Breast epithelium (tissue), 4 donors: ENCODE results near the gene SCARB1. TPM values are rescaled to one million over a fixed set of nuclear protein-coding genes. Genes with fewer than 3 reads are reported as not detected.

Source experiments
- DNase-seq, 2 donors: peaks; one replicate each; pipeline ENCODE4 v3.0.0-alpha.2; 2019; ENCODE audit warnings: low spot score in 2 of 2
- H3K27ac ChIP-seq, 2 donors: fragments of 200-600 bp; sonication (generic) in 1 of 2; one replicate each; pipeline ENCODE4 v1.5.1; 2016 to 2019; ENCODE audit warnings: mild to moderate bottlenecking in 1 of 2
- H3K27me3 ChIP-seq, 2 donors: fragments of 200-600 bp; sonication (generic) in 1 of 2; one replicate each; pipeline versions ENCODE4 v1.5.1 to v1.6.0; 2017 to 2019; ENCODE audit warnings: control low read depth in 1 of 2, mild to moderate bottlenecking in 1 of 2
- H3K36me3 ChIP-seq: fragments of 200-600 bp; one replicate; pipeline ENCODE4 v1.5.1; 2019
- H3K4me1 ChIP-seq, 2 donors: fragments of 200-600 bp; sonication (generic); one replicate each; pipeline ENCODE4 v1.5.1; 2016 to 2019; ENCODE audit warnings: control low read depth in 1 of 2
- H3K4me3 ChIP-seq, 3 donors: fragments of 200-600 bp; sonication (generic); 1 replicate in 2 of 3; 2 replicates in 1 of 3; pipeline ENCODE4 v1.5.1; 2016 to 2019; ENCODE audit warnings: mild to moderate bottlenecking in 3 of 3, moderate library complexity in 2 of 3
- H3K9me3 ChIP-seq, 2 donors: fragments of 200-600 bp; sonication (generic) in 1 of 2; one replicate each; pipeline ENCODE4 v1.5.1; 2016 to 2019; ENCODE audit warnings: control low read depth in 1 of 2
- CTCF ChIP-seq, 3 donors: fragments of 450-650 bp; IDR thresholded peaks; one replicate each; pipeline ENCODE4 v1.5.1; 2016 to 2017; ENCODE audit warnings: antibody characterized with exemption in 3 of 3, mild to moderate bottlenecking in 3 of 3, moderate library complexity in 3 of 3
- POLR2A ChIP-seq: fragments of 450-650 bp; IDR thresholded peaks from one replicate; pipeline ENCODE4 v1.6.1; 2016; ENCODE audit warnings: antibody characterized with exemption, mild to moderate bottlenecking, moderate library complexity
- POLR2AphosphoS5 ChIP-seq, 3 donors: sonication (generic); formaldehyde crosslinking; IDR thresholded peaks; one replicate each; pipeline ENCODE4 v1.6.1; 2017; ENCODE audit warnings: antibody characterized with exemption in 3 of 3
- intact Hi-C: fragments of 100-400 bp; cut with DNase I; formaldehyde crosslinking; loops from one replicate; pipeline ENCODE4 v1.15.1; 2023; ENCODE audit warnings: low total_unique reads
- total RNA-seq, 3 donors: library from RNA; depleted of rRNA; stranded (reverse); fragments of >200 nt; gene quantifications; one replicate each; pipeline ENCODE4 v1.1.0, GENCODE V29; 2016

SCARB1 gene
- total RNA-seq, 3 donors from 2014 or later = 18.4 to 61.3 (median 20.2) TPM

GRCh38 chr12:124817076-124818000 is 46.3 kb downstream of the SCARB1 start:
- H3K27me3 ChIP-seq = no peaks in the 10 kb centered on the region
- intact Hi-C loops = no loop called here
- H3K9me3 ChIP-seq = no peaks in the 10 kb centered on the region
- H3K4me1 ChIP-seq = no peaks in the 10 kb centered on the region
- no peaks in the 10 kb centered on the region for H3K36me3 ChIP-seq
- no peak overlapping the region for H3K27ac ChIP-seq
- DNase-seq = no peak
- no peak for TF ChIP-seq POLR2A
- TF ChIP-seq POLR2AphosphoS5 (IDR thresholded peaks at IDR 0.05) = no peak
- TF ChIP-seq CTCF (IDR thresholded peaks at IDR 0.05) = no peak
- no peak overlapping the region for H3K4me3 ChIP-seq

GRCh38 chr12:124816295-124816854 is 47.3 kb downstream of the SCARB1 start:
- Histone ChIP-seq H3K9me3 (no peaks in the 10 kb centered on the region), H3K27me3 (no peaks in the 10 kb centered on the region), H3K36me3 (no peaks in the 10 kb centered on the region), H3K27ac (no peak overlapping the region), H3K4me3 (no peak overlapping the region), H3K4me1 (no peaks in the 10 kb centered on the region)
- no peak for DNase-seq
- intact Hi-C loops = no loop called here
- TF ChIP-seq POLR2A = no peak
- no peak for TF ChIP-seq CTCF (IDR thresholded peaks at IDR 0.05)
- no peak for TF ChIP-seq POLR2AphosphoS5 (IDR thresholded peaks at IDR 0.05)

- Histone ChIP-seq H3K4me1 (no peaks in the 10 kb centered on the region), H3K27me3 (no peaks in the 10 kb centered on the region), H3K27ac (peak overlapping the region in 1 of 2 donors; percentile 32), H3K4me3 (no peak overlapping the region), H3K36me3 (no peaks in the 10 kb centered on the region), H3K9me3 (no peaks in the 10 kb centered on the region)
- TF ChIP-seq CTCF (IDR thresholded peaks at IDR 0.05) = no peak
- peak in 1 of 3 donors; percentile 24 for TF ChIP-seq POLR2AphosphoS5 (IDR thresholded peaks at IDR 0.05)
- no peak for DNase-seq
- intact Hi-C loops = no loop called here
These were observed 48.7 kb downstream of the SCARB1 start for GRCh38 chr12:124814741-124815613.

- intact Hi-C loops = no loop called here
- H3K4me1 ChIP-seq = no peaks in the 10 kb centered on the region
- TF ChIP-seq POLR2AphosphoS5 (IDR thresholded peaks at IDR 0.05) (no peak), POLR2A (no peak), CTCF (IDR thresholded peaks at IDR 0.05) (no peak)
- DNase-seq = no peak
- H3K36me3 ChIP-seq = no peaks in the 10 kb centered on the region
- no peak overlapping the region for H3K4me3 ChIP-seq
- no peak overlapping the region for H3K27ac ChIP-seq
- no peaks in the 10 kb centered on the region for H3K27me3 ChIP-seq
- H3K9me3 ChIP-seq = no peaks in the 10 kb centered on the region
These were observed 49.9 kb downstream of the SCARB1 start for GRCh38 chr12:124813782-124814181.
